ENCODE data around the gene PLCD1. TPM values are rescaled to one million over a fixed set of nuclear protein-coding genes. Genes with fewer than 3 reads are reported as not detected.

The PLCD1 gene
- polyA plus RNA-seq, 1 of the 3 experiments (the other 2 are of a cell fraction), result 20.2 TPM

DNA sequence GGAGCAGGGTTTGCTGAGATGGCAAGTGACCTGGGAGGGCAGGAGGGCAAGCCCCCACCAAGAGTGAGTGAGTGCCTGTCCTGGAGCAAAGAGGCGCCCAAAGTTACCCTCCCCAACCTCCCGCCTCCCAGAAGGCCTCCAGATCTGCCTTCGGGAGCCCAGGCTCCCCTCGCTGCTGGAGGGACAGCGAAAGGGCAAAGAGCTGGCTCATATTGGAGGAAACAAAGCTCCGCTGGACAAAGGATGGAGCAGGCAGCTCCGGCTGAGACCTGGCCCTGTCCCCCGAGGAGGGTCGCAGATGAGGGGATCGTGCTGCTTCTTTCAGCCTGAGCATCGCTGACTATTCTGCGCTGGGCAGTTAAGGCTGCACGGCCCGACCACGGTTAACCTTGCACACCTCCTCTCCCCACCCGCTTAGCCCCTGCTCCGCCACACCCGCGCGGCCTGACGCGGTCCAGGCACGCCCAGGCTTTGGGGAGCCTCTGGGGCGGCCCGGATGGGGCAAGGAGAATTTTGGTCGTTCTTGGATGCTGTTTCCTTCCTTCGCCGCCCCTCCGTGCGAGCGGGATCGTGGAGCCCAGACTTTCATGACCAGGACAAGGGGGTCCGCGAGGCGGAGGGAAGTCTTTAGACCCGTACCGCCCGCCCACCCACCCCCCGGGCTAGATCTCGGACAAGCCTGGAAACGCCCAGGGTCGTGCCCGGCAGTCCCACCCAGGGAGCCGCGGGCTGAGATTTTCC, 651 bp downstream of the PLCD1 start:
- Histone ChIP-seq H3K79me2 (ENCODE audit: insufficient read depth) (peaks cover 5% of the 10 kb centered on the region; the same call in 1 of the 2 replicates), H4K20me1 (ENCODE audit: insufficient read depth) (peaks cover 3% of the 10 kb centered on the region; the same call in 1 of the 2 replicates), H3K4me3 (ENCODE audit: low read depth in 2 of 2, low read length in 1 of 2) (peak overlapping the region; percentile 75 to 77), H3K27ac (ENCODE audit: low read depth in 2 of 2, low read length in 1 of 2) (no peak overlapping the region; a peak in 1 of 4 replicates), H3K9me2 (no peaks in the 10 kb centered on the region), H3K9me3 (no peaks in the 10 kb centered on the region), H3K27me3 (ENCODE audit: insufficient read depth) (no peaks in the 10 kb centered on the region), H3F3A (replicated peaks; ENCODE audit: insufficient read depth) (peaks cover 13% of the 10 kb centered on the region), H3K9ac (peak overlapping the region; percentile 92; the same call in 1 of the 2 replicates), H3K4me1 (ENCODE audit: control insufficient read depth in 1 of 2, insufficient read depth in 2 of 2, low read depth in 1 of 2, low read length in 1 of 2) (peaks cover 22 to 23% of the 10 kb centered on the region in 2 experiments; a peak in 3 of 4 replicates), H2AFZ (ENCODE audit: low read depth) (0 out of 2 replicates have a peak overlapping the region, but pooled peaks have one; percentile 65), H3K36me3 (replicated peaks in 1 of 2; ENCODE audit: control insufficient read depth in 1 of 2, insufficient read depth in 2 of 2, low read length in 1 of 2) (no peaks in the 10 kb centered on the region), H3K4me2 (peak overlapping the region; percentile 83)
- ChIA-PET CTCF (interaction anchor here (1.1 to 1.3 kb wide), 2 partner anchors 9 to 451 kb away, joined by 3 read pairs; no protein-coding TSS in a partner anchor), POLR2A (interaction anchor here (1.0 to 1.8 kb wide), 3 partner anchors 10 to 108 kb away, joined by 4 to 6 read pairs (median 4); partner anchors contain the start of gene ACAA1)
- DNase-seq, result no peak
- WGBS (ENCODE audit: low lambda C conversion rate), result 19% methylated on average over 14 of the region's 45 CpGs
- no peak for TF ChIP-seq TAF1 (IDR thresholded peaks at IDR 0.05; ENCODE audit: borderline replicate concordance, low read depth, low read length)
- TF ChIP-seq FOXJ3 (CRISPR knock-in tag; IDR thresholded peaks at IDR 0.05), result no peak
- no peak for TF ChIP-seq ELF1 (IDR thresholded peaks at IDR 0.05)
- no peak for TF ChIP-seq USF2 (IDR thresholded peaks at IDR 0.05; ENCODE audit: borderline replicate concordance, low read depth, low read length)
- no peak for TF ChIP-seq GATA2 (CRISPR knock-in tag; IDR thresholded peaks at IDR 0.05)
- TF ChIP-seq TEAD4 (IDR thresholded peaks at IDR 0.05; ENCODE audit: borderline replicate concordance, insufficient read depth), result no peak
- no peak for TF ChIP-seq FOSL2 (IDR thresholded peaks at IDR 0.05; ENCODE audit: borderline replicate concordance, low read depth)
- no peak for TF ChIP-seq JUND (IDR thresholded peaks at IDR 0.05)
- no peak for TF ChIP-seq CTCF (IDR thresholded peaks at IDR 0.05)
- TF ChIP-seq PBX3 (IDR thresholded peaks at IDR 0.05), result no peak
- TF ChIP-seq SIN3A (IDR thresholded peaks at IDR 0.05; ENCODE audit: borderline replicate concordance, low read depth, low read length), result no peak
- no peak for TF ChIP-seq RAD21 (IDR thresholded peaks at IDR 0.05; ENCODE audit: low read length)
- no peak for TF ChIP-seq SMC3 (IDR thresholded peaks at IDR 0.05; ENCODE audit: low read depth, low read length)
- TF ChIP-seq, protein P1, sequence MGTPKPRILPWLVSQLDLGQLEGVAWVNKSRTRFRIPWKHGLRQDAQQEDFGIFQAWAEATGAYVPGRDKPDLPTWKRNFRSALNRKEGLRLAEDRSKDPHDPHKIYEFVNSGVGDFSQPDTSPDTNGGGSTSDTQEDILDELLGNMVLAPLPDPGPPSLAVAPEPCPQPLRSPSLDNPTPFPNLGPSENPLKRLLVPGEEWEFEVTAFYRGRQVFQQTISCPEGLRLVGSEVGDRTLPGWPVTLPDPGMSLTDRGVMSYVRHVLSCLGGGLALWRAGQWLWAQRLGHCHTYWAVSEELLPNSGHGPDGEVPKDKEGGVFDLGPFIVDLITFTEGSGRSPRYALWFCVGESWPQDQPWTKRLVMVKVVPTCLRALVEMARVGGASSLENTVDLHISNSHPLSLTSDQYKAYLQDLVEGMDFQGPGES (IDR thresholded peaks at IDR 0.05; ENCODE audit: low read depth, low read length), result no peak
- TF ChIP-seq EP300 (IDR thresholded peaks at IDR 0.05; ENCODE audit: borderline replicate concordance in 1 of 2, low read depth in 1 of 2, low read length in 1 of 2), result no peak
- no peak for TF ChIP-seq NFIC (IDR thresholded peaks at IDR 0.05; ENCODE audit: borderline replicate concordance)
